ENCODE data around the gene NHEJ1.
A peak's percentile ranks its signal among the peaks of the same experiment; 100 is the strongest.

NHEJ1 gene

DNA sequence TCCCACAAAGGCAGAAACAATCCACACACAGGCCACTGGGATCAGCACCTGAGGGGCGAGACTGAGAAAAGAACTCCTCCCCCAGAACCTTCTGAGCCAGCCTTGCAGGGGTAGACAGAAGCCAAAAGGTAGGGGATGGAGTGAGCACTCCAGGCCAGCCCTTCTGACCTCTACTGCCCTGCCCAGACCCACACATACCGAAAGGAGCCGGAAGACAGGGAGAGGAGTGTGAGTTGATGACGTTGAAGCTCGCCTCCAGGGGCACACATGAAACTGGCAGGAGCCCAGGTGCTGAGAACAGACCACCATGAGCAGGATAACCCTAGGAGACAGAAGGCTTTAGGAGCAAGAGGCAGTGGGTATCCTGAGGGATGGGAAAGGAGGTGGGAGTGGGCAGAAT is 7.4 kb upstream of the NHEJ1 start:
- in situ Hi-C loops (cut with MboI; ENCODE audit: low sequenced_read_pairs), result no loop called here
- H3K9me3 ChIP-seq, result no peaks in the 10 kb centered on the region

DNA sequence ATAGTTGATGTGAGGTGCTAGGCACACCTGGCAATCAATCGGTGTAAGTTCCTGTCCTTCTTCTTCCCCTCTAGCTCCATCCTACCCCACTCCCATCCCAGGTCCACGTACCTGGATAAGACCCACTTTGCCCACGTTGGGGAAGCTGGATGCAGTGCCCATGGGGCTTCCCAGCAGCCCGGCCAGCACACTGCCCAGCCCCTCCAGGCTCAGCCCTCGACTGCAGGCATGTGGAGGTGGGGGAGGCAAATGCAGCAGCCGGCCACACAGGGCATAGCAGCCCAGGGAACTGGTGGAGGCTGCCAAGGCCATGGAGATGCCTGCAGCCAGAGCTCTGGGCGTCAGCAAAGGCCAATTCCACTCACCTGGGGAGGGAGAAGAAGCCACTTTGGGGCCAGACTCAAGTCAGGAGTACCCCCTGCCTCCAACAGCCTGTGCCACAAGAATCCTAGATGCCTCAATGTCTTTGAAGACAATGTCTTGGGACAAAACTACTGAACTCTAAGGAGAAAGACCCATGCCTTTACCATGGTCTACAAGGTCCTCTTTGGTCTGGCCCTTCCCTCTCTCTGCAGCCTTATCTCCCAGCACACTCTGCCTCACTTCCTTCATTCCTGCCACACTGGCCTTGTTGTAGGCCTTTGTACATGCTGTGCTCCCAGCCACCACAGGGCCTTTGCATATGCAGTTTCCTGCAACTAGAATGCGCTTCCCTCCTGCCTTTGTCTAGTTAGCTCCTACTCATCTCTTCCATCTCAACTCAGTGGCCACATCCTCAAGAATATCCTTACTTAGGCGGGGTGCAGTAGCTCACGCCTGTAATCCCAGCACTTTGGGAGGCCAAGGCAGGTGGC is 4.7 kb upstream of the NHEJ1 start:
- in situ Hi-C loops (cut with MboI; ENCODE audit: low sequenced_read_pairs), result no loop called here
- H3K36me3 ChIP-seq (replicated peaks), result no peaks in the 10 kb centered on the region
- no peaks in the 10 kb centered on the region for H3K9me3 ChIP-seq
- no peak overlapping the region for H3K4me3 ChIP-seq
- no peak for DNase-seq (ENCODE audit: low spot score in 2 of 2)
- H3K27me3 ChIP-seq (ENCODE audit: low read depth), result no peaks in the 10 kb centered on the region
- peaks cover 5% of the 10 kb centered on the region; the same call in 1 of the 2 replicates for H3K4me1 ChIP-seq

More for the DNA sequence above, 7.4 kb upstream of the NHEJ1 start:
- Histone ChIP-seq H3K4me1 (no peaks in the 10 kb centered on the region), H3K27me3 (ENCODE audit: low read depth) (no peaks in the 10 kb centered on the region), H3K4me3 (no peak overlapping the region), H3K36me3 (replicated peaks) (peaks cover 9% of the 10 kb centered on the region)
- DNase-seq (ENCODE audit: low spot score in 2 of 2), result no peak

DNA sequence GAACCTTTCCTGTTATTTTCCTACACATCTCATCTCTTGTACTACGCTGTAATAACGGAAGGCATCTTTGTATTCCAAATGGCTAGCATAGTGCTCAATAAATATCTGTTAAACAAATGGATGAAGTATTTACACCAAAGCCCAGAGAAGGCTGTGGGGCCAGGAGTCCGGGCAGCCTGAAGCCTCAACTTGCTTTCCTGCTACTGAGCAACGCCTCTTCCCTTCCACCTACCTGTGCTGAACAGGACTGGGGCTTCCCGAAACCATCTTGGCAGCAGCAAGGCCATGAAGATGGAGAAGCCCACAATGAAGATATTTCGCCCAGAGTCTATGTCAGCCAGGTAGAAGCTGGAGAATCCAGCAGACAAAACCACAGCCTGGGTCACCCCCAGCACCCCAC is 2.5 kb upstream of the NHEJ1 start:
- no peak for DNase-seq (ENCODE audit: low spot score in 2 of 2)
- Histone ChIP-seq H3K4me1 (peaks cover 8% of the 10 kb centered on the region), H3K36me3 (replicated peaks) (no peaks in the 10 kb centered on the region), H3K9me3 (no peaks in the 10 kb centered on the region), H3K4me3 (no peak overlapping the region), H3K27me3 (ENCODE audit: low read depth) (no peaks in the 10 kb centered on the region)
- in situ Hi-C loops (cut with MboI; ENCODE audit: low sequenced_read_pairs), result loop anchor here (5.0 kb wide), 1 partner anchor 134 kb away; no protein-coding TSS in a partner anchor

DNA sequence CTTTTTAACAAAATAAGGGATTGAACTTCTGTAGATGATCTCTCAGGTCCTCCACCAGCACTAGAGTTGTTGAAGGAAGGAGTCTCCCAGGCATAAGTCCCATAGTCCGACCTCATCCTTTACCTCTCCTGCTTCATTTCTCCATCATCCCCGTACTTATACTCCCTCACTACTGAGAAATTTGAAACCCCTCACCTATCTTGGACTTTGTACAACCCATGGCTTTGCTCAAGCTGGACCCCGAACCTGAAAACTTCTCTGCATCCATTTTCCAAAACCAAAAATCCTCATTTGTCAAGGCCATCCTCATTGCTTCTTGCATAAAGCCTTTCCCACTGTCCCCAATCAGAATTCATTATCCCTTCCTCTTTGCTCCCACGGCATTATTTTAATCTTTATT is 482 bp upstream of the NHEJ1 start:
- Histone ChIP-seq H3K27me3 (ENCODE audit: low read depth) (no peaks in the 10 kb centered on the region), H3K36me3 (replicated peaks) (no peaks in the 10 kb centered on the region), H3K9me3 (no peaks in the 10 kb centered on the region), H3K4me3 (peak overlapping the region; percentile 62), H3K4me1 (peaks cover 17% of the 10 kb centered on the region)
- in situ Hi-C loops (cut with MboI; ENCODE audit: low sequenced_read_pairs), result loop anchor here (5.0 kb wide), 1 partner anchor 136 kb away; no protein-coding TSS in a partner anchor
- no peak for DNase-seq (ENCODE audit: low spot score in 2 of 2)

DNA sequence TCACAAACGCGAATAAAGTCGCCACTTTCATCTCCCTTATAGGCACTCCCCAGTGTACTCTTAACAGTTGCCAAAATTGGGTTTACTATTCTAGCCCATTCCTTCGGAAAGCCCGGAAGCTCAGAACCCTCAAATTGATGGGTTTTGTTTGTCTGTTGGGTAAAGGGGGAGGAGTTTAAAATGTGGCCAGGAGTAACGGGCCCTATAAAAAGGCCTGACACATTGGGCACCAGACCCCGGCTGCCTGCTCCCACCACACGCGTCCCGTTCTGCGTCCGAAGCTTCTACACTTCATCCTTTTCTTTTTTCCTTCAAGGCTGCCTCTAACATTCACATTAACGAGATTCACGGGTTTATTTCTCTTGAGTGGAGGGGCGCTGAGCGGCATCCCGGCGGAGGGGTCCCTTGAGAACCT is 837 bp downstream of the NHEJ1 start:
- Histone ChIP-seq H3K9me3 (no peaks in the 10 kb centered on the region), H3K36me3 (replicated peaks) (no peaks in the 10 kb centered on the region), H3K4me1 (peaks cover 17% of the 10 kb centered on the region), H3K4me3 (peak overlapping the region; percentile 62), H3K27me3 (ENCODE audit: low read depth) (no peaks in the 10 kb centered on the region)
- DNase-seq (ENCODE audit: low spot score in 2 of 2), result no peak
- in situ Hi-C loops (cut with MboI; ENCODE audit: low sequenced_read_pairs), result loop anchor here (5.0 to 10.0 kb wide), 2 partner anchors 105 to 138 kb away; no protein-coding TSS in a partner anchor

DNA sequence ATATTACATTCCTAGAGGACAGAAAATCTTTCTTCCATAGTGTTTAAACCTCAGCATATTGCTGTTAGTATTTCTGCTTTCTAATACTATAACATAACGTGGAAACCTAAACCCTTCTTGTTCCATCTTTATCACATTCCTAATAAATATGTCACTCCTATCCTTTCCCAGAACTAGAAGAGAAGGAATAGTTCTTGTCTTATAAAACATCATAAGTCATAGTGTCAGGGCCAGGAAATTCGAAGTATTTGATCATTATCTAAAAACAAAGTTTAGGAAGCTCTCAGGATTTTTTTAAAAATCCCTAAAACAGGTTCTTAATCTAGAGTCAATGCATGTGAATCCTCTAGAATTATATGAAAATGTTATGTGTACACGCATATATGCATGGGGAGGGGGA is 2.0 kb downstream of the NHEJ1 start:
- Histone ChIP-seq H3K27me3 (ENCODE audit: low read depth) (no peaks in the 10 kb centered on the region), H3K36me3 (replicated peaks) (peaks cover 3% of the 10 kb centered on the region; the same call in 1 of the 2 replicates), H3K4me1 (peaks cover 17% of the 10 kb centered on the region), H3K9me3 (no peaks in the 10 kb centered on the region), H3K4me3 (no peak overlapping the region)
- DNase-seq (ENCODE audit: low spot score in 2 of 2), result no peak
- in situ Hi-C loops (cut with MboI; ENCODE audit: low sequenced_read_pairs), result loop anchor here (10.0 kb wide), 1 partner anchor 104 kb away; no protein-coding TSS in a partner anchor

DNA sequence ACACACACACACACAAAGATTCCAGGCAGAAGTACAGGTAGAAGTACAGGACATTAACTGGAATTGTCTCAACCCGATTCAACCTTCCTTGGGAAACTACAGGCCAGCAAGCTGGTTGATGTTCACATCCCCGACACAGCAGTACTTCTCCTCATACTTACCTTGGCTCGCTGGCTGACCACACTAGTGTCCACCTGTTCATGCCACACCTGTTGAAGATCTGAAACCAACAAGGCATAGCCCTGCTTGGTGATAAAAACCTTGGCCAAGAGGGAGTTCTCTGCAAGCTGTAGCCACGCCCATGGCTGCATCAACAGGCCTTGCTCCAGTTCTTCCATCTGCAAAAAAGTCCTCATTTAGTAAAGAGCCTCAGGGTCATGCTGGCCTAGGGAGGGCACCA is 2.6 kb downstream of the NHEJ1 start:
- H3K4me3 ChIP-seq, result no peak overlapping the region
- H3K36me3 ChIP-seq (replicated peaks), result peaks cover 3% of the 10 kb centered on the region; the same call in 1 of the 2 replicates
- H3K27me3 ChIP-seq (ENCODE audit: low read depth), result no peaks in the 10 kb centered on the region
- no peaks in the 10 kb centered on the region for H3K9me3 ChIP-seq
- DNase-seq (ENCODE audit: low spot score in 2 of 2), result no peak
- in situ Hi-C loops (cut with MboI; ENCODE audit: low sequenced_read_pairs), result loop anchor here (10.0 kb wide), 1 partner anchor 103 kb away; no protein-coding TSS in a partner anchor
- peaks cover 17% of the 10 kb centered on the region for H3K4me1 ChIP-seq

DNA sequence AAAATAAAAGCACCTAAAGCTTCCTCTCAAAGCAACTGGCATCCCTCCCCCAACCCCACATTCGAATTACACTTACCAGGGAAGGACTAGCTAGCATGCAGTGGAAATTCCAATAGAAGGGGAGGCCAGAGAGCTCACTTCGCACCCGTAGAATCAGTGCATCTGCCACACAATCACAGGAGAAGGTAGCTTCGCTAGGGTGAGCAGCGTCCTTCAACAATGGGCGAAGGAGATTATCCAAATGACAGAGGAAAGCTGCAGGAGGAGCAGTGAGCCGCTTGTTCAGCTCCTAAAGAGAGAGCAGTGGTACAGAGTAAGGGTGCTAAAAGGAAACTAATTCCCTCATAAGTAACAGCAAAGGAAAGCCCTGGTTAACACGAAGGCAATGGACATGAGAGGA is 3.2 kb downstream of the NHEJ1 start:
- peaks cover 3% of the 10 kb centered on the region; the same call in 1 of the 2 replicates for H3K36me3 ChIP-seq (replicated peaks)
- no peak overlapping the region for H3K4me3 ChIP-seq
- H3K4me1 ChIP-seq, result peaks cover 17% of the 10 kb centered on the region
- no peaks in the 10 kb centered on the region for H3K9me3 ChIP-seq
- in situ Hi-C loops (cut with MboI; ENCODE audit: low sequenced_read_pairs), result loop anchor here (10.0 kb wide), 1 partner anchor 103 kb away; no protein-coding TSS in a partner anchor
- no peaks in the 10 kb centered on the region for H3K27me3 ChIP-seq (ENCODE audit: low read depth)
- DNase-seq (ENCODE audit: low spot score in 2 of 2), result peak; percentile 22 to 56

DNA sequence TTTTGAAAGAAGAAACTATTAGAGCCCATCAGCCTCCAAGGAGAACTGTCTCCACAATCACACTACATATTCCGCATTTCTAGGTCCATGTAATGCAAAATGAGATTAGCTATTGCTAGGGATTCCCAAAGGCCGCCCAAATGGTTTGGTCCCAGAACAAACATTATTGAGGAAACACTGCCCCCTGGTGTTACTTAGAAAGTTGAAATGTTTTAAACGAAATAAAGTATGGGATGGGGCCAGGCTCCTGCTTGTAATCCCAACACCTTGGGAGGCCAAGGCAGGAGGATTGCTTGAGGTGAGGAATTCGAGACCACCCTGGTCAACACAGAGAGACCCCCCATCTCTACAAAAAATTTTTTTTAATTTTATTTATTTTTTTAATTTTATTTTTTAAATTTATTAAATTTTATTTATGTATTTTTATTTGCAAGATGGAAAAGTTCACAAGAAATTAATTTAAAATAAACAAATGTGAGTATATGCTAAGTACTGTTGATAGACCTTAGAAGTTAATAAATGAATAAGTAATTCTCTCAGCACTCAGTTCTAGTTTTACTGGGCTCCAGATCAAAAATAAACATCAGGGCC is 5.5 kb downstream of the NHEJ1 start:
- in situ Hi-C loops (cut with MboI; ENCODE audit: low sequenced_read_pairs), result loop anchor here (10.0 kb wide), 1 partner anchor 100 kb away; no protein-coding TSS in a partner anchor
- peaks cover 12% of the 10 kb centered on the region for H3K4me1 ChIP-seq
- no peaks in the 10 kb centered on the region for H3K27me3 ChIP-seq (ENCODE audit: low read depth)
- peaks cover 3% of the 10 kb centered on the region; the same call in 1 of the 2 replicates for H3K36me3 ChIP-seq (replicated peaks)
- DNase-seq (ENCODE audit: low spot score in 2 of 2), result peak; percentile 69 to 78
- H3K9me3 ChIP-seq, result no peaks in the 10 kb centered on the region
- no peak overlapping the region for H3K4me3 ChIP-seq

DNA sequence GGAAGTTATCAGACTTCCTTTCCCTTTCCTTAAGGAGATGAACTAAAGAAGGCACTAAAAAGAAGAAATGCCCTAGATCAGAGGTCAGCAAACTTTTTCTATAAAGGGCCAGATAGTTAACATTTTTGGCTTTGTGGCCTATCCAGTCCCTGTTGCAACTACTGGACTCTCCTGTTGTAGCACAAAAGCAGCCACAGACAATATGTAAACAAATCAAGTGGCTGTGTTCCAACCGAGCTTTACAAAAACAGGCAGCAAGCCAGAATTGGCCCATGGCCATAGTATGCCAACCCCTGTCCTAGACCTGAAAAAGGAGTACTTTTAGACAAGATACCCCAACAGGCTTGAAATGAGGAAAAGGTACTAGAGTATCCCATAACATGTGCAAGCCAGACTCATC is 10.9 kb downstream of the NHEJ1 start:
- H3K27me3 ChIP-seq (ENCODE audit: low read depth), result no peaks in the 10 kb centered on the region
- no peaks in the 10 kb centered on the region for H3K9me3 ChIP-seq
- DNase-seq (ENCODE audit: low spot score in 2 of 2), result no peak
- in situ Hi-C loops (cut with MboI; ENCODE audit: low sequenced_read_pairs), result loop anchor here (5.0 to 10.0 kb wide), 2 partner anchors 95 to 122 kb away; no protein-coding TSS in a partner anchor
- H3K36me3 ChIP-seq (replicated peaks), result peaks cover 19% of the 10 kb centered on the region
- H3K4me3 ChIP-seq, result no peak overlapping the region
- H3K4me1 ChIP-seq, result no peaks in the 10 kb centered on the region

DNA sequence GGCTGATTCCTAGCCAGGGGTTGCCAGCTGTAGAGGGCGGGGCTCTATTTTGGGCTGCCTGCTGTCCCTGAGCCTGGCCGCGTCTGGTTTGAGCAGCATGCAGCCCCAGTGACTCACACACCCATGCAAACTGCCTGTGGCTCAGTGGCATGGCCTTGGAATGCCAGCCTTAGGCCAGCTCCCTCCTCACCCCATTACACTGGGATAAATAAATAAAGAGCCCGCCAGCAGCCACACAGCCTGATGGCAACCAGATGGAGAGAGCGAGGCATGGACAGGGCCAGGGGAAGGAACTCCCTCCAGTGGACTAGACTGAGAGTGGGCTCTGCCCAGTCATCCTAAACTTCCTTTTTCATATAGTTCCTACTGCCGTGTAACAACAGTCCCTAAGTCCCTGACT is 18.3 kb downstream of the NHEJ1 start:
- Histone ChIP-seq H3K27me3 (ENCODE audit: low read depth) (no peaks in the 10 kb centered on the region), H3K4me3 (no peak overlapping the region), H3K9me3 (no peaks in the 10 kb centered on the region), H3K36me3 (replicated peaks) (peaks cover 11% of the 10 kb centered on the region; the same call in 1 of the 2 replicates), H3K4me1 (peaks cover 7% of the 10 kb centered on the region)
- in situ Hi-C loops (cut with MboI; ENCODE audit: low sequenced_read_pairs), result no loop called here
- no peak for DNase-seq (ENCODE audit: low spot score in 2 of 2)

DNA sequence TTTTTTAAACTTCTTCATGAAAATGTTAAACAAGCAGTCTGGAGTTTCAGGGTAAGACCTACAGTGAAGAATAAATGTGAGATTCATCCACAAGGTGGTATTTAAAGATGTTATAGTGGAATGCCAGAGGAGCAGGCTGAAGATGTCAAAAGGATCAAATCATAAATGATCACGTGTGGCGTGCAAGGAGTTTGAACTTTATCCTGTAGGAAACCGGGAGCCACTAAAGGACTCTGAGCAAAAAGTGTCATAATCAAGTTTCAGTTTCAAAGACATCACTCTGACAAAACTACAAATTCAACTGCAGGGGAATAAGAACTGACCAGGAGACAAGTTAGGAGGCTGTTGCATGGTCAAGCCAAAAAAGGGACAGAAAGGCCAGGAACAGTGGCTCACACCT is 19.9 kb downstream of the NHEJ1 start:
- H3K4me1 ChIP-seq, result peaks cover 7% of the 10 kb centered on the region
- H3K36me3 ChIP-seq (replicated peaks), result no peaks in the 10 kb centered on the region; the same call in 1 of the 2 replicates
- in situ Hi-C loops (cut with MboI; ENCODE audit: low sequenced_read_pairs), result no loop called here

DNA sequence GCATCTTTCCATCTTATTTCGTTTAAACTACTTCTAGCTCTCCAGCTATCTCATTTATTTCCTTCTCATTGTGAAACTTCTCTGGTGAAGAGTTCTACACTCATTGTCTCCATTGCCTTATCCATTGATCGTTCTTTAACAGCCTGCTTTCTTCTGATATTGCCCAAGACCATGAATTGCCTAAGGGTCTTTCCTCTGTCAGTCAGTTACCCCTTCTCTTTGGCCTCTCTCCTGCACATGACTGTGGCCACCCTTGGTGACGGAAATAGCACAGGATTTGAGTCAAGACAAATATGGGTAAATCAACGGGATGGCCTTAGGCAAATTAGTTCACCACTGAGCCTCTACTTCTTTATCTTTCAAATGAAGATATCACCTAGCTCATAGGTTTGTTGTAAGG is 26.6 kb downstream of the NHEJ1 start:
- no peaks in the 10 kb centered on the region for H3K9me3 ChIP-seq
- H3K4me1 ChIP-seq, result peaks cover 12% of the 10 kb centered on the region
- H3K36me3 ChIP-seq (replicated peaks), result no peaks in the 10 kb centered on the region
- no peaks in the 10 kb centered on the region for H3K27me3 ChIP-seq (ENCODE audit: low read depth)
- in situ Hi-C loops (cut with MboI; ENCODE audit: low sequenced_read_pairs), result no loop called here
- H3K4me3 ChIP-seq, result no peak overlapping the region
- peak in 1 of 2 experiments; percentile 10 for DNase-seq (ENCODE audit: low spot score in 2 of 2)

More for the DNA sequence above, 19.9 kb downstream of the NHEJ1 start:
- H3K9me3 ChIP-seq, result no peaks in the 10 kb centered on the region
- DNase-seq (ENCODE audit: low spot score in 2 of 2), result no peak
- no peak overlapping the region for H3K4me3 ChIP-seq
- no peaks in the 10 kb centered on the region for H3K27me3 ChIP-seq (ENCODE audit: low read depth)

DNA sequence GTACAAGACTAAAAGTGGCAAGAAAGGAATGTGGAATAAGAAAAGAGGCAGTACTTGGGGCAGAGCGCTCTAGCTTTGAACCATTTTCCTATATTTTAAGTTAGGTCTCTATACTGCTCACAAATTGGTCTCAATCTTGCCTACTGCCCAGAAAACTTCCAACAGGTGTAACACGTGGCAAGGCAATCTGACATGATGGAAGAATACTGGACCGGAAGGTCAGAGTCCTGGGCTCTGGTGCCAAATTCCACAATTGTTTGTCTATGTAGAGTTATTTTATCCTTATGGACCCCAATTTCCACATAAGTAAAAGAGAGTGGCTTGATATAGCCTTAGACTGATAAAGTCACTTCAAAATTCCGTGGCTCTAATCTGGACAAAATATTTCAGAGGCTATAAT is 28.9 kb downstream of the NHEJ1 start:
- H3K27me3 ChIP-seq (ENCODE audit: low read depth), result no peaks in the 10 kb centered on the region
- in situ Hi-C loops (cut with MboI; ENCODE audit: low sequenced_read_pairs), result no loop called here
- DNase-seq (ENCODE audit: low spot score in 2 of 2), result no peak
- H3K4me3 ChIP-seq, result no peak overlapping the region
- no peaks in the 10 kb centered on the region for H3K36me3 ChIP-seq (replicated peaks)
- H3K9me3 ChIP-seq, result no peaks in the 10 kb centered on the region
- H3K4me1 ChIP-seq, result peaks cover 6% of the 10 kb centered on the region; the same call in 1 of the 2 replicates

All from HAP-1 (cell line).